ENCODE measurements around the gene ZNF718.
"Not testable (repeated sequence)": the region's sequence is repeated elsewhere in the genome, so short reads cannot be mapped to it uniquely, and the experiment has no call there.

Gene ZNF718

DNA sequence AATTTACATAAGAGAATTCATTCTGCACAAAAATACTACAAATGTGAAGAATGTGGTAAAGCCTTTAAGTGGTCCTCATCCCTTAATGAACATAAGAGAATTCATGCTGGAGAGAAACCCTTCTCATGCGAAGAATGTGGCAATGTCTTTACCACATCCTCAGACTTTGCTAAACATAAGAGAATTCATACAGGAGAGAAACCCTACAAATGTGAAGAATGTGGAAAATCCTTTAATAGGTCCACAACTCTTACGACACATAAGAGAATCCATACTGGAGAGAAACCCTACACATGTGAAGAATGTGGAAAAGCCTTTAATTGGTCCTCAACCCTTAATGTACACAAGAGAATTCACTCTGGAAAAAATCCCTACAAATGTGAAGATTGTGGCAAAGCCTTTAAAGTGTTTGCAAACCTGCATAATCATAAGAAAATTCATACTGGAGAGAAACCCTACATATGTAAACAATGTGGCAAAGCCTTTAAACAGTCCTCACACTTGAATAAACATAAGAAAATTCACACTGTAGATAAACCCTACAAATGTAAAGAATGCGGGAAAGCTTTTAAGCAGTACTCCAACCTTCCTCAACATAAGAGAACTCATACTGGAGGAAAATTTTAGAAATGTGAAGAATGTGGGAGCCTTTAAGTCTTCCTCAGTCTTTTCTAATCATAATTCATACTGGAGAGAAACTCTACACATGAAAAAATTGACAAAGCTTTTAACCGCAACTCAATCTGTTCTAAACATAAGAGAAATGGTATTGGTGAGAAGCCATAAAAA lies 37.4 kb downstream of the ZNF718 start:
- DNase-seq: no peak

DNA sequence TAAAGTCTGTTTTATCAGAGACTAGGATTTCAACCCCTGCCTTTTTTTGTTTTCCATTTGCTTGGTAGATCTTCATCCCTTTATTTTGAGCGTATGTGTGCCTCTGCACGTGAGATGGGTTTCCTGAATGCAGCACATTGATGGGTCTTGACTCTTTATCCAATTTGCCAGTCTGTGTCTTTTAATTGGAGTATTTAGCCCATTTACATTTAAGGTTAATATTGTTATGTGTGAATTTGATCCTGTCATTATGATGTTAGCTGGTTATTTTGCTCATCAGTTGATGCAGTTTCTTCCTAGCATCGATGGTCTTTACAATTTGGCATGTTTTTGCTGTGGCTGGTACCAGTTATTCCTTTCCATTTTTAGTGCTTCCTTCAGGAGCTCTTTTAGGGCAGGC lies 45.3 kb downstream of the ZNF718 start:
- not testable (repeated sequence) for DNase-seq

DNA sequence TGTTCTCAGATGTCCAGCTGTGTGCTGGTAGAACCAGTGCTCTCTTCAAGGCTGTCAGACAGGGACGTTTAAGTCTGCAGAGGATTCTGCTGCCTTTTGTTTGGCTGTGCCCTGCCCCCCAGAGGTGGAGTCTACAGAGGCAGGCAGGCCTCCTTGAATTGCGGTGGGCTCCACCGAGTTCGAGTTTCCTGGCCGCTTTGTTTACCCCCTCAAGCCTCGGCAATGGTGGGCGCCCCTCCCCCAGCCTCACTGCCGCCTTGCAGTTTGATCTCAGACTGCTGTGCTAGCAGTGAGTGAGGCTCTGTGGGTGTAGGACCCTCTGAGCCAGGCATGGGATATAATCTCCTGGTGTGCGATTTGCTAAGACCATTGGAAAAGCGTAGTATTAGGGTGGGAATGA lies 47.0 kb downstream of the ZNF718 start:
- DNase-seq: not testable (repeated sequence)

- no peak for DNase-seq
Measured at GRCh38 chr4:173666-174314, 49.5 kb downstream of the ZNF718 start.

GRCh38 chr4:175986-176385 lies 51.7 kb downstream of the ZNF718 start:
- DNase-seq: no peak

- no peak for DNase-seq
Measured at GRCh38 chr4:176995-177394, 52.7 kb downstream of the ZNF718 start.

DNA sequence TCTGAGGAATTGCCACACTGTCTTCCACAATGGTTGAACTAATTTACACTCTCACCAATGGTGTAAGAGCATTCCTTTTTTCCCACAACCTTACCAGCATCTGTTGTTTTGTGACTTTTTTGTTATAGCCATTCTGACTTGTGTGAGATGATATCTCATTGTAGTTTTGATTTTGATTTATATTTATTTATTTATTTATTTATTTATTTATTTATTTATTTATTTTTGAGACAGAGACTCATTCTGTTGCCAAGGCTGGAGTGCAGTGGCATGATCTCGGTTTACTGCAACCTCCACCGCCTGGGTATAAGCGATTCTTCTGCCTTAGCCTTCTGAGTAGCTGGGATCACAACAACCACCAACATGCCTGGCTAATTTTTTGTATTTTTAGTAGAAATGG lies 57.9 kb downstream of the ZNF718 start:
- DNase-seq: not testable (repeated sequence)

- DNase-seq: no peak
Measured at GRCh38 chr4:188091-188490, 63.8 kb downstream of the ZNF718 start.

- DNase-seq: not testable (repeated sequence)
Measured at GRCh38 chr4:195159-195558, 70.9 kb downstream of the ZNF718 start.

DNA sequence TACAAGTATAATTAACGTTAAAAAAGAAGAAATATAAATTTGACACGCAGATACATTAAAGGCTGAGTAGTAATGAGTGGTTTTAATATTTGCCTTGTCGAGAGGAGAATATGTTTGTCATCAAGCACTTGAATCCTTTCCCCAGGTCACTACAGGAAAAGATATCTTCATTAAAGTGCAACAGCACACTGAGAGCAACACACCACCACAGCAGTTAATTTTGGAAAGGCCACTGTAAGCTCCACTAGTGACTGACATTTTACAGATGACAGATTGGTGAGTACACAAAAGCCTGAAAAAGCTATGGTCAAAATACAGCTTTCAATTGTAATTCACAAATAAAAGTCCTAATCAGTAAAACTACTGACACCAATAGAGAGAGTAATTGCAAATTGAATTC lies 76.6 kb downstream of the ZNF718 start:
- no peak for DNase-seq

- DNase-seq: not testable (repeated sequence)
Measured at GRCh38 chr4:202822-203221, 78.5 kb downstream of the ZNF718 start.

GRCh38 chr4:205097-205756 lies 80.9 kb downstream of the ZNF718 start:
- DNase-seq: no peak

- no peak for DNase-seq
Measured at GRCh38 chr4:206054-206453, 81.8 kb downstream of the ZNF718 start.

DNA sequence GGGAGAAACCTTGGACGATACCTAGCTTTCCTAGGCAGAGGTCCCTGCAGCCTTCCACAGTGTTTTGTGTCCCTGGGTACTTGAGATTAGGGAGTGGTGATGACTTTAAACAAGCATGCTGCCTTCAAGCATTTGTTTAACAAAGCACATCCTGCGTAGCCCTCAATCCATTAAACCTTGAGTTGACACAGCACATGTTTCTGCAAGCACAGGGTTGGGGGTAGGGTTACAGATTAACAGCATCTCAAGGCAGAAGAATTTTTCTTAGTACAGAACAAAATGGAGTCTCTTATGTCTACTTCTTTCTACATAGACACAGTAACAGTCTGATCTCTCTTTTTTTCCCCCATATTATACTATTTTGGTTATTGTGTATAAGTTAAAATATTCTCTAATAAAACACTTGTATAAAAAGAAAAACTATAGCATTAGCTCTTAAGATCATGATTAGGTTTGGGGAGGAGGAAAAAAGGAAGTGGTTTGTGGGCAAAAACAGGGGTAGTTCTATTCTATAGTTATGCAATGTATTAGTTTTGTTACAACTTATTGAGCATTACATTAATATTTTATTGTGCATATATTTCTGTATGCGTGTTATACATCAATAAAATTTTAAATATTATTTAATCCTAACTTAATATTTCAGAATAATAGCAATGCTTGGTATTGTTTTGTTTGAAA lies 84.3 kb downstream of the ZNF718 start:
- DNase-seq: not testable (repeated sequence)

DNA sequence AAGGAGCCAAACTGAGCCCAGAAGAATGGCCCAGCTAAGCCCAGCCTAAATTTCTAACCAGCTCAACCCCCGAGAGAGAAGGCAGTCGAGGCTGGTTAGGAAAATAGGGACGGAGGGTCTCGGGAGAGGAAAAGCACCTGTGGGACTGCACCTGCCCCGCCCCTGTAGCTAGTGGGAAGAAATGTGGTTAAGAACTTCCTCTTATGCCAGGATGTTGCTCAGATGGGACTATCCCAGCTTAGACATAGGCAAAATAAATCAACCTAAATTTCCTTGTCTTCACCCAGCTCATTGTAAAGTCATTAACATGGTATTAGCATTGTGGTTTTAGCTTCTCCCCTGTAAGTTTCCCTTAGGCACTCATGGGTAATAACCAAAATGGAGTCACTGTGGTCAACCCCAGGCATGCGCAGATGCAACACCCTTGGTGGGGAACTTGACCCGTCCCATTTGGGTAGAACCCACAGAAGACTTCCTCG lies 86.8 kb downstream of the ZNF718 start:
- no peak for DNase-seq

- peak; percentile 76 for DNase-seq
Measured at GRCh38 chr4:212438-213188, 88.3 kb downstream of the ZNF718 start.

GRCh38 chr4:213189-213535 lies 88.9 kb downstream of the ZNF718 start:
- not testable (repeated sequence) for DNase-seq
